Right forelimb (tissue), 1 donor: ENCODE measurements around the gene OTOP2.
"Not testable (repeated sequence)": the region's sequence is repeated elsewhere in the genome, so short reads cannot be mapped to it uniquely, and the experiment has no call there.

Experiments used
- DNase-seq: peaks from one replicate; pipeline ENCODE4 v3.0.0-alpha.2; 2018

OTOP2 gene

GRCh38 chr17:74975943-74976342 lies 51.9 kb downstream of the OTOP2 start:
- DNase-seq: no peak

GRCh38 chr17:74977802-74978201 lies 53.7 kb downstream of the OTOP2 start:
- DNase-seq: no peak

GRCh38 chr17:74978240-74978639 lies 54.2 kb downstream of the OTOP2 start:
- DNase-seq: no peak

- no peak for DNase-seq
These were observed 55.5 kb downstream of the OTOP2 start for GRCh38 chr17:74979408-74980146.

GRCh38 chr17:74981318-74981978 lies 57.4 kb downstream of the OTOP2 start:
- DNase-seq: no peak

- peak; percentile 79 for DNase-seq
These were observed 58.0 kb downstream of the OTOP2 start for GRCh38 chr17:74981979-74982662.

GRCh38 chr17:74982663-74983313 lies 58.7 kb downstream of the OTOP2 start:
- DNase-seq: not testable (repeated sequence)
